HG03060 (cell line): ENCODE data around the gene AGMAT.
A peak's percentile ranks its signal among the peaks of the same experiment; 100 is the strongest.

Experiments used
- ATAC-seq: cut with Tn5 transposase; IDR thresholded peaks from one replicate; pipeline ENCODE4 v1.9.1; 2021; ENCODE audit warnings: low read depth, moderate number of reproducible peaks; ENCODE audit not compliant: unreplicated experiment

AGMAT gene

GRCh38 chr1:15584489-15585363 lies at the start of gene AGMAT:
Gene AGMAT, minus strand, starts transcription at chr1:15585051. Its CDS starts 84 bp downstream, at chr1:15584967.
- no peak for ATAC-seq

DNA sequence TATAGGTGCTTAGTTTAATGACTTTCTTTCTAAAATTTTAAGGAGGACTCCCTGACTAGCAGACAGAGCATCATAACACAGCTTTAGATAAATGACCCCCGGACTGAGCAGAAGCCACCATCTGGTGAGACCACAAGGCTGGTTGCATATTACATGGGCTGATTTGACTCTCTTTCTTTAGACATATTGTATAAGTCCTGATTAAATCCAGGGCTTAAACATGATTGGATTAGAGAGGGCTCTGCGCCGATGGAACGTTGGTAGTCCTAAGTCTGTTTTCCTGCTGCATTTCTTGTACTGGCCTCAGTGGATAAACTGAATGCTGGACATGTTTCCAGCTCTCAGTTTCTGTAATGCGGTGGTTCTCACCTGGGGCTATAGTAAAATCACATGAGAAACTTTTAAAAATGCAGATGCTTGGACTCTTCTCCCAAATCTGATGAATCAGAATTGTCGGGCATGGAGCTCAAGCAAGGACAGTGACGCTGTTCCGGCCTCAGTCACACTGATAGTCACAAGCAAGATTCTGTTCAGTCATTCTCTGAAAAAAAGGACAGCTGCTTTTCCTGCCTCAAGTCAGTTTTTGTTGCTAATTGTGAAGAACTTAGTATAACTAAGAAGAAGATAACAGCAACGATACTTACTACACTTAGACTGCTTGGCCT lies 49.0 kb upstream of the AGMAT start:
- ATAC-seq = no peak

GRCh38 chr1:15628003-15628402 lies 43.2 kb upstream of the AGMAT start:
- ATAC-seq = no peak

- no peak for ATAC-seq
Observed at GRCh38 chr1:15627343-15627988, 42.6 kb upstream of the AGMAT start.

DNA sequence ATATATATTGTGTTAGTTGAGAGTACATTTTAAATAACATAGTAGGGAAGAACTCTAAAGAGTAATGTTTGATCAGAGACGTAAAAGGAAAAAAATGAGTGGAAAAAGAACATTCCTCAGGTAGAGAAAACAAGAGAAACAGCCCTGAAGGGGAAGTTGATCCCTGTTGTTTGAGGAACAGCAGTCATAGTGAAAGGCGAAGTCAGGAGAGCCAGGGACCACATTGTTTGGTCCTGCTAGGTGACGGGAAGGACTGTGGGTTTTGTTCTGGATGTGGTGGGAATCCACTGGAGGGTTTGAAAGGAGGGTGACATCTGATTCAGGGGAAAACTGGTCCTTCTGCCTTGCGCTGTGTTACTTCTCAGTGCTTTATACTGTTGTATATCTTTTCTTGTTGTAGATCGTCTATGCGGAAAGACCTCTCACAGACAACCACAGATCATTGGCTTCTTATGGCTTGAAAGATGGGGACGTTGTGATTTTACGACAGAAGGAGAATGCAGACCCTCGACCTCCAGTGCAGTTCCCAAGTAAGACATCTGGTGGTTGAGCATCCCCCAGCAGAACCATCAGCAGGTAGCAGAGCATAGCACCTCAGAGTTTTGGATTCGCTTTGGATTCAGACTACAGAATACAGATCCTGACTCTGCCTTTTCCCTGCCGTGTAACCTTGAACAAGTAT lies 41.6 kb upstream of the AGMAT start:
- no peak for ATAC-seq

DNA sequence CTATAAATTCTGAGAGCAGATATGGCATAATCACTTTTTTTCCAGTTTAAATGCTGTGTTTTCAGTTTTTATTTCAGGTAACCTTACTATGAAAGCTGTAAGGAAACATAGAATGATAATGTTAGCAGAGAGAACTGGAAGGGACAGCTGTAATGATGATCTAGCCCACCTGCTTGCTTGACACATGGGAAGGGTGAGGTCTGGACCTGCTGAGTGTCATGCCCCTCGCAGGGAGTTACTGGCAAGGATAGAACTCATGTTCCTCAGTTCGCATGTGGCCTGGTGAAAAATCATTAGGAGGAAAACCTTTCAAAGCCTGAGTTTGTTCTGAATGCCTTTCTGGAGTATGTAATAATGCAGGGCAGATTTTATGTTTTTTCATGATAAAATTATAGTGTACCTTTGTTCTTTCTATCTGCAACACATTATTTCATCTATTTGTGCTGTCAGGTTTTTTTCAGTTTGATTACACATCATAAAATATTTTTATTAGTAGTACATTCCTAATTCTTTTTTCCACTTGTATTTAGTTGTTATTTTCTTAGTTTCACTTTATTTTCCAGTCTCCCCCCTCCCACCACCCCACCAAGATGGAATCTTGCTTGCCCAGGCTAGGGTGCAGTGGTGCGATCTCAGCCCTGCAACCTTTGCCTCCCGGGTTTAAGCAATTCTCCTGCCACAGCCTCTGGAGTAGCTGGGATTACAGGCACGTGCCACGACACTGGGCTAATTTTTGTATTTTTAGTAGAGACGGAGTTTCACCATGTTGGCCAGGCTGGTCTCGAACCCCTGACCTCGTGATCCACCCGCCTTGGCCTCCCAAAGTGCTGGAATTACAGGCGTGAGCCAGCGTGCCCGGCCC lies 40.4 kb upstream of the AGMAT start:
- ATAC-seq = no peak

DNA sequence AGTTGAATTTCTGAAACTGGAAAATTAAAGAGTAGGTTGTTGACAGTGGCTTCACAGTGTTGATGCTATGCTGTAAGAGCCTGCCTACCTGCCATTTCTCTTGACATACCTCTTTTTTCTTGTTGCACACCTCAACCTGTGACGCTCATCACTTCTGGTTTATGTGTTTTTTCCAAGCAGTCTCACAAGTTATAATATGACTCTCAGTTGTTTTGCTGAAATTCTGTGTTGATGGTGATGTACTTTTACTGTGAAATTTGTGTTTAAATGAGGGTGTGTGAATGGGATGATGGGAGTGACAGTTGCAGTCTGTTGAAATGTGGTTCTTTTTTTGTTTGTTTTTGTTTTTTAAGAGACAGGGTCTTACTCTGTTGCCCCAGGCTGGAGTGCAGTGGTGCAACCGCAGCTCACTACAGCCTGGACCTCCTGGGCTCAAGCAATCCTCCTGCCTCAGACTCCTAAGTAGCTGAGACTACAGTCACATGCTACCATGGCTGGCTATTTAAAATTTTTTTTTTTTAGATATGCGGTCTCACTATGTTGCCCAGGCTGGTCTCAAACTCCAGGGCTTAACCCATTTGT lies 39.4 kb upstream of the AGMAT start:
- no peak for ATAC-seq

DNA sequence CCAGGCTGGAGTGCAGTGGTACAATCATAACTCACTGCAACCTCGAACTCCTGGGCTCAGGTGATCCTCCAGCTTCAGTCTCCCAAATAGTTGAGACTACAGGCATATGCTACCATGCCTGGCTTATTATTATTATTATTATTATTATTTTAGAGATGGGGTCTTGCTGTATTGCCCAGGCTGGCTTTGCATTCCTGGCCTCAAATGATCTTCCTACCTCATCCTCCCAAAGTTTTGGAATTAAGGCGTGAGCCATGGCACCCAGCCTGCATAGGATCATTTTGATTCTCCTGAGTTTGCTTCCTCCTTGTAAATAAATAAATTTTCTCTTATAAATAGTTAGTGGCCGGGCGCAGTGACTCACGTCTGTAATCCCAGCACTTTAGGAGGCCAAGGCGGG lies 38.6 kb upstream of the AGMAT start:
- ATAC-seq = no peak

DNA sequence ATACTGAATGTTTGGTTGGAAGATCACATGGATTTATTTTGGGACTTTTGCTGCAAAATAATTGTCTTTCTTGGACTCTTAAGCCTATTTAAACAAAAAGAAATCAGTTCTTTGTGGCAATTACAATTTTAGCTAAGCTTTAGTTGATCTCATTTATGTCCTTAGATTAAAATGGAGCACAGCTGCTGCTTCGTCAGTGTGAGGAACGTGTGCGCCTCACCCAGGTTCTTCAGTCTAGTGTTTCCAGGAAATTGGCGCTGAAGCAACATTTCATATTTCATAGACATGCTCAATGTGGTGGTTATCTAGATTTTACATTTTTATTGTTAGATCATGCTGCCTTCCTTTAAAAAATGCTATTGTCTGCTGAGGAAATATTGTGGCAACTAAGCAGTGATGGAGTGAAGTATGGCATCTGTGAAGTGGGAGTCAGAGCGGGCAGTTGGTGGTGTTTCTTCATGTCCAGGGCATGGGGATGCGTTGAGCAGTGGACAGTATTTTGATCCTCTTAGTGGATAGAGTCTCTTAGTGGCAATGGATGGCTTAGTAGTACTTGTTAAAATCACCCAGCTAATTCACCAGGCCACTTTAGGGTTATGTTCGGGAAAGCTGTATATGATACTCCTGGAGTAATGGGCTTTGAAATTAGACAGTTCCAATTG lies 38.0 kb upstream of the AGMAT start:
- no peak for ATAC-seq

DNA sequence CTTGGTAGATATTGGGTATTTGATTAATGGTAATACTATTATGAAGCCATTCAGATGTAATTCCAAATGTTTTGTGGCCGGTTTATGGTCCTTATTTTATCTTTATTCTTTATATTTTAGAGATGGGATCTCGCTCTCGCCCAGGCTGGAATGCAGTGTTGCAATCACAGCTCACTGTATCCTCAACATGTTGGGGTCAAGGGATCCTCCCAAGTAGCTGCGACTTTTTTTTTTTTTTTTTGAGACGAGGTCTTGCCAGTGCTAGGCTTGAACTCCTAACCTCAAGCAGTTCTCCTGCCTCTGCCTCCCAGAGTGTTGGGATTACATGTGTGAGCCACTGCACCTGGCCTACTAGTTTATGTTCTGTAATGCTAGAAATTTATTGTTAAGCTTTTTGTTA lies 37.1 kb upstream of the AGMAT start:
- no peak for ATAC-seq

- ATAC-seq = no peak
Observed at GRCh38 chr1:15620902-15621682, 36.2 kb upstream of the AGMAT start.

GRCh38 chr1:15620155-15620545 lies 35.3 kb upstream of the AGMAT start:
- ATAC-seq = no peak

DNA sequence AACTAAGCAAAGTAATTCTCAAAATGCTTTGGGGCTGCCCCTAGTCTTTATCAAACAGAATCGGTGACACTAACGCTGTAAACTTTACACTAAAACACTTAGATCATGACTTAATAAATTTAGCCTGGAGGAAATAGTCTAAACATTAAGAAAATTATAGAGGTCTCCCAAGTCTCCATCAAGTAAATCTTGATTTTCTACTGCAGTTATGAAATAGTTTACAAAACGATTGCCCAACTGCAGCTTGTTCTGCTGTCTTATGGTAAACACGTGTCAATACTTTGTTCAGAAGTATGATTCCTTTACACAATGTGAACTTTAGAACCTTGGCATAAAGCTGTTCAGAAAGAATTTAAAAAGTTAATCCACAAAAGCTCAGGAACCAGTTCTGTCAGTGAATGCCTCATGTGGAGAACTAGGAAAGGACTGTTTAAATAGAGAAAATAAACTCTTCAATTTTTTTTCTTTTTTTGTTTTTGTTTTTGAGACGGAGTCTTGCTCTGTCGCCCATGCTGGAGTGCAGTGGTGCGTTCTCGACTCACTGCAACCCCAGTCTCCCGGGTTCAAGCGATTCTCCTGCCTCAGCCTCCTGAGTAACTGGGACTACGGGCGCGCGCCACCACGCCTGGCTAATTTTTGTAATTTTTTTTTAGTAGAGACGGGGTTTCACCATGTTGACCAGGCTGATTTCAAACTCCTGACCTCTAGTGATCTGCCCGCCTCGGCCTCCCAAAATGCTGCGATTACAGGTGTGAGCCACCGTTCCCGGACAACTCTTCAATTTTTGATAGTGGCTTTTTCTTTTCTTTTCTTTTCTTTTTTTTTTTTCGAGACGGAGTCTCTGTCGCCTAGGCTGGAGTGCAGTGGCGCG lies 34.0 kb upstream of the AGMAT start:
- no peak for ATAC-seq

DNA sequence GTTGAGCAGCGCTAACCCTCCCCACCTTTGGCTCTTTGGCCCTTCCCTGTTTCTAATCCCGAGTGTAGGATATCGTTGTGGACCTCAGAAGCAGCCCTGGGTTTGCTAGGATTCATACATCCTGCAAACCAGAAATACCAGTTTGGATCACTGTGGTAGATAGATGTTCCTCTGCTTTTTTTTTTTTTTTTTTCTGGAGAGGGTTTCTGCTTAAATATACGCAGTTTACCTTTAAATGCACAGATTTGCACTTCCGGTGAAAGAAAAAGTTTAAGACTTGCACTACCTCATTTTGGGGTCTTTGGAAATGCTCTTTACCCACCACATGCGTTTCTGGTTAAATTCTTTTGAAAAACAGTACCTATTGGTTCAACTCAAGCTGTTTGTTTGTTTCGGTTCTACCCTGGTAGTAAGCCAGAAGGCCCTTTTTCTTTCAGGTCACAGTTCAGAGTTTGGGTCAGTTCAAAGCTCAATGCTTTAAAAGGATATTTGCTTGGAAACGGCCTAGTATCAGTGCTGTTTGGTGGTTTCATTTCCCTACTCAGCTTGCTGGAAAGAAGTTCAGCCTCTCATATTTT lies 33.3 kb upstream of the AGMAT start:
- no peak for ATAC-seq

GRCh38 chr1:15617173-15618076 lies 32.6 kb upstream of the AGMAT start, which contains the start of gene DDI2:
Gene DDI2, plus strand, starts transcription at chr1:15617458. Its CDS starts 213 bp downstream, at chr1:15617671.
- ATAC-seq = peak; percentile 42
